ENCODE results near the gene MIER3. TPM values are rescaled to one million over a fixed set of nuclear protein-coding genes. Genes with fewer than 3 reads are reported as not detected.

The MIER3 gene
- polyA plus RNA-seq, 2 of the 4 experiments (the other 2 are of a cell fraction), result 9.4 to 26.1 TPM

DNA sequence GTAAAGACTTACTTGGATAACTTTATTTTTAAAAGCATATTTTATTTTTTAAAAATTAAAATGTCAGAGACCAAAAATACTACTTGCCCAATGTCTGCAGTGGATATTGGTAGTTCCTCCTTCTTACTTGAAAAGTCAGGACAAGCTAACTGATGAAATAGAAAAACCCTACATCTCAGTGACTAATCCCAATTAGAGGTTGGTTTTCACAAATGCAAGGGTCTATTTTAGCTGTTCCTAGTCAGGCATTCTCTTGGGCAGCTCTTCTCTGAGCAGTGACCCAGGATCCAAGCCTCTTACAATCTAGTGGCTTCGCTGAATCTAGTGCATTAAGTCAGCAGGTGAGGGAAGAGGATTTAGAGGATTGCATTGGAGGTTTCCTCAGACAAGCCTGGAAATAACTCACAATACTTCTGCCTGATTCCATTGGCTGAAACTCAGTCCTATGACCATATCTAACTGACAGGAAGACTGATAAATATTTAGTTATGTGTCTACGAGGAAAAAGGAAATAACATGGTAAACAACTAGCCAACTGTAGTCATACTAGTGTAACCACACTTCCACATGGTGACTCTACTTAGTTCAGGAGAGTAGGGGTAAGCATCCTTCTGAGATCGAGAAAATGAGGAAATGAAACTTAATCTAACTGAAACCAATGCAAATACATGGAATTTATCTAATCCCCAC, 34.2 kb upstream of the MIER3 start:
- no peak for DNase-seq (ENCODE audit: low read depth in 1 of 2, low spot score in 1 of 2)
- ChIA-PET CTCF (interaction anchor here (0.6 to 1.9 kb wide), 4 partner anchors 10 to 1286 kb away, joined by 3 to 4 read pairs (median 3); no protein-coding TSS in a partner anchor), POLR2A (no interaction called here)
- FAIRE-seq, result peak; percentile 32
- H3K27ac ChIP-seq, result no peak overlapping the region
- H3K9me3 ChIP-seq, result no peaks in the 10 kb centered on the region
- no peaks in the 10 kb centered on the region for H3K4me1 ChIP-seq
- H3K4me3 ChIP-seq, result no peak overlapping the region
- 32% methylated on average over 3 of the region's 3 CpGs for WGBS (ENCODE audit: missing lambda C conversion rate)
- no peak overlapping the region for H3K4me2 ChIP-seq
- TF ChIP-seq RCOR1 (IDR thresholded peaks at IDR 0.05; ENCODE audit: low read depth, low read length) (no peak), RARB (CRISPR knock-in tag; IDR thresholded peaks at IDR 0.05) (no peak), SMC3 (IDR thresholded peaks at IDR 0.05) (no peak), RNF2 (IDR thresholded peaks at IDR 0.05; ENCODE audit: borderline replicate concordance, low read depth) (no peak), E2F6 (IDR thresholded peaks at IDR 0.05; ENCODE audit: borderline replicate concordance, low read depth) (no peak), ESRRA (IDR thresholded peaks at IDR 0.05; ENCODE audit: borderline replicate concordance, low read length) (no peak), NPAS2 (CRISPR knock-in tag; IDR thresholded peaks at IDR 0.05; ENCODE audit: borderline replicate concordance) (no peak), KDM5A (IDR thresholded peaks at IDR 0.05) (no peak), CBX8 (IDR thresholded peaks at IDR 0.05) (no peak), CHD4 (IDR thresholded peaks at IDR 0.05; ENCODE audit: borderline replicate concordance) (no peak), HMGXB4 (CRISPR knock-in tag; IDR thresholded peaks at IDR 0.05; ENCODE audit: borderline replicate concordance) (no peak), POLR2AphosphoS2 (conservative IDR thresholded peaks at IDR 0.05; ENCODE audit: low read length) (no peak), JUNB (IDR thresholded peaks at IDR 0.05) (no peak), JUN (IDR thresholded peaks at IDR 0.05) (no peak), RFX5 (IDR thresholded peaks at IDR 0.05) (no peak)
- ATAC-seq, result no peak

DNA sequence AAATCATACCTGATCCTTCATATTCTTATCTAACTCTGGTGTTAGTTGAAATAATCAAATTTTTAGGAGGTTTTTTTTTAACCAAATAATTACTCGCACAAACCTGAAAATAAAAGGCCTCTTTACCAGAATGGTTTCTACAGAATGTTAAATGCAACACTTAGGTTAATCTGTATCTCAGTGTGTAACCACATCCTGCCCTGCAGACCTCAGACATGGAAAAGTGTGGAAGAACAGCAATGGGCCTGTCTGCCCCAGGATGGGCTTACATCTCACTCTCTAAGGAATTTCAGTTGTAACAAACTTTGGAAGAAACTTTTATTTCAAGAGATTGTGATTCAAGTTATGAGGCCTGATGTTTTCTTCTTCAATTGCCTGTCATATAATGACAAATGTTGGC, 32.5 kb upstream of the MIER3 start:
- FAIRE-seq (no peak), ATAC-seq (no peak), DNase-seq (ENCODE audit: low read depth in 1 of 2, low spot score in 1 of 2) (no peak)
- H3K27ac ChIP-seq, result no peak overlapping the region
- H3K4me3 ChIP-seq, result no peak overlapping the region
- WGBS (ENCODE audit: missing lambda C conversion rate), result 94% methylated on average over 1 of the region's 1 CpG
- TF ChIP-seq NFE2L2 (conservative IDR thresholded peaks at IDR 0.05; ENCODE audit: low read length) (no peak), FOXS1 (CRISPR knock-in tag; IDR thresholded peaks at IDR 0.05) (no peak), HDAC2 (IDR thresholded peaks at IDR 0.05) (no peak), FOSB (CRISPR knock-in tag; IDR thresholded peaks at IDR 0.05) (no peak), ZC3H11A (IDR thresholded peaks at IDR 0.05) (no peak), HES2 (IDR thresholded peaks at IDR 0.05) (no peak), HOXB13 (CRISPR knock-in tag; IDR thresholded peaks at IDR 0.05; ENCODE audit: low read depth) (no peak), PHF8 (IDR thresholded peaks at IDR 0.05; ENCODE audit: borderline replicate concordance, low read depth) (no peak), EHMT2 (IDR thresholded peaks at IDR 0.05; ENCODE audit: low read depth) (no peak), E2F6 (IDR thresholded peaks at IDR 0.05; ENCODE audit: borderline replicate concordance, low read depth) (no peak), EHF (CRISPR knock-in tag; IDR thresholded peaks at IDR 0.05) (no peak), SREBF2 (IDR thresholded peaks at IDR 0.05) (no peak), REST (IDR thresholded peaks at IDR 0.05) (no peak), BHLHE40 (IDR thresholded peaks at IDR 0.05; ENCODE audit: low read depth, low read length) (no peak), ZFP36 (IDR thresholded peaks at IDR 0.05; ENCODE audit: borderline replicate concordance, partially characterized antibody) (no peak), MYC (IDR thresholded peaks at IDR 0.05; ENCODE audit: borderline replicate concordance, low read length) (no peak), KDM1A (IDR thresholded peaks at IDR 0.05; ENCODE audit: low read depth) (no peak)
- TF ChIP-seq, protein P1, sequence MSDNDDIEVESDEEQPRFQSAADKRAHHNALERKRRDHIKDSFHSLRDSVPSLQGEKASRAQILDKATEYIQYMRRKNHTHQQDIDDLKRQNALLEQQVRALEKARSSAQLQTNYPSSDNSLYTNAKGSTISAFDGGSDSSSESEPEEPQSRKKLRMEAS (IDR thresholded peaks at IDR 0.05), result no peak
- CTCF ChIA-PET, result interaction anchor here (1.0 kb wide), 1 partner anchor 17 kb away, joined by 3 read pairs; no protein-coding TSS in a partner anchor
- H3K9me3 ChIP-seq, result no peaks in the 10 kb centered on the region
- H3K4me2 ChIP-seq, result no peak overlapping the region
- no peaks in the 10 kb centered on the region for H3K4me1 ChIP-seq
- POLR2A ChIA-PET, result no interaction called here

All from A549 (cell line).